OCI-LY3 (cell line): ENCODE data around the gene GRIN1.

Source experiments
- EZH2phosphoT487 ChIP-seq: fragments of 200-600 bp; shearing (Covaris generic); IDR thresholded peaks from 2 replicates; pipeline ENCODE4 v1.6.1; 2018; ENCODE audit warnings: antibody characterized with exemption, mixed run types, low read depth
- TF ChIP-seq, protein P1 (sequence below): fragments of 200-600, 300-600 bp; sonication (generic); IDR thresholded peaks from 2 replicates; pipeline ENCODE4 v1.5.1; 2014; ENCODE audit warnings: antibody characterized with exemption, low read length, low read depth

DNA sequence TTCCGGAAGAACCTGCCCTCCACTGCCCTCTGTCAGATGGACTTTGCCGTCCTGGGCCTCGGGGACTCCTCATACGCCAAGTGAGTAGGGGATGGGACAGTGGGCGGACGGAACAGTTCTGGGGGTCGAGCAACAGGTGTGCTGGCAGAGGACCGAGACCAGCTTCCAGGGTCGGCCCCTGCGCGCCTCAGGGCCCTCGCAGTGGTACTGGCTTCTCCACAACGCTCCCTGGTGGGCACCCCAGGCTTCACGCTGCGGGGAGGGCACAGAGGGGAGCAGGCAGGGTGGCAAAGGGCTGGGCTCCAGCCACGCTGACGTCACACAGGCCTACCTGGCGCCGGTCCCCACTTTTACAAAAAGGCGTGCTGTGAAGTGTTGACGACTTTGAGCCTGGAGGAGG lies 73.6 kb downstream of the GRIN1 start:
- TF ChIP-seq, protein P1, sequence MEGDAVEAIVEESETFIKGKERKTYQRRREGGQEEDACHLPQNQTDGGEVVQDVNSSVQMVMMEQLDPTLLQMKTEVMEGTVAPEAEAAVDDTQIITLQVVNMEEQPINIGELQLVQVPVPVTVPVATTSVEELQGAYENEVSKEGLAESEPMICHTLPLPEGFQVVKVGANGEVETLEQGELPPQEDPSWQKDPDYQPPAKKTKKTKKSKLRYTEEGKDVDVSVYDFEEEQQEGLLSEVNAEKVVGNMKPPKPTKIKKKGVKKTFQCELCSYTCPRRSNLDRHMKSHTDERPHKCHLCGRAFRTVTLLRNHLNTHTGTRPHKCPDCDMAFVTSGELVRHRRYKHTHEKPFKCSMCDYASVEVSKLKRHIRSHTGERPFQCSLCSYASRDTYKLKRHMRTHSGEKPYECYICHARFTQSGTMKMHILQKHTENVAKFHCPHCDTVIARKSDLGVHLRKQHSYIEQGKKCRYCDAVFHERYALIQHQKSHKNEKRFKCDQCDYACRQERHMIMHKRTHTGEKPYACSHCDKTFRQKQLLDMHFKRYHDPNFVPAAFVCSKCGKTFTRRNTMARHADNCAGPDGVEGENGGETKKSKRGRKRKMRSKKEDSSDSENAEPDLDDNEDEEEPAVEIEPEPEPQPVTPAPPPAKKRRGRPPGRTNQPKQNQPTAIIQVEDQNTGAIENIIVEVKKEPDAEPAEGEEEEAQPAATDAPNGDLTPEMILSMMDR, result 0 out of 2 replicates have a peak, but pooled peaks have one; percentile 4
- TF ChIP-seq EZH2phosphoT487, result no peak
